GM18951 (cell line): Measurements from ENCODE around the gene EID1.
"Not testable (repeated sequence)": the region's sequence is repeated elsewhere in the genome, so short reads cannot be mapped to it uniquely, and the experiment has no call there.

Experiments used
- POLR2A ChIP-seq: IDR thresholded peaks from 4 replicates; pipeline ENCODE4 v1.6.1; 2011; ENCODE audit warnings: mild to moderate bottlenecking; ENCODE audit not compliant: insufficient read length, insufficient read depth; ENCODE audit errors: extremely low read depth
- in situ Hi-C: fragments of 300-500 bp; cut with MboI; formaldehyde crosslinking; loops from one replicate; pipeline ENCODE4 v1.12.0; 2022; ENCODE audit warnings: low sequenced_read_pairs, mixed read lengths, inconsistent platforms; ENCODE audit not compliant: unreplicated experiment

The EID1 gene

DNA sequence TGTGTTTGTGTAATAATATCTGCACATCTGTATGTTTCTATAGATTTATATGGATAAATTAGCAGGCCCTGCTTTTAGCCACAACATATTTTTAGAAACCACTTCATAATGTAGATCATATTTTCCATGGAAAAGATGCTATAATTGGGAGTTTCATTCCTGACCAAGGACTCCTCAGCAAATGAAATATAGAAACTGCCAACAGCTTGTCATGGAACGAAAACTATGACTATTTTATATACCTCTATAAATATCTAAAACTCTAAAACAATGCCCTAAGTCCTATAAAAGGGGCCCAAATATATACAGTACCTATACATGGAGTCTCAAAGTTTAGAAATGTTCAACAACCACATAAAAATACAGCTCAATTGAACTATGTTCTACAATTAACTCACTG is 27.9 kb downstream of the EID1 start:
- in situ Hi-C loops: no loop called here
- no peak for TF ChIP-seq POLR2A

DNA sequence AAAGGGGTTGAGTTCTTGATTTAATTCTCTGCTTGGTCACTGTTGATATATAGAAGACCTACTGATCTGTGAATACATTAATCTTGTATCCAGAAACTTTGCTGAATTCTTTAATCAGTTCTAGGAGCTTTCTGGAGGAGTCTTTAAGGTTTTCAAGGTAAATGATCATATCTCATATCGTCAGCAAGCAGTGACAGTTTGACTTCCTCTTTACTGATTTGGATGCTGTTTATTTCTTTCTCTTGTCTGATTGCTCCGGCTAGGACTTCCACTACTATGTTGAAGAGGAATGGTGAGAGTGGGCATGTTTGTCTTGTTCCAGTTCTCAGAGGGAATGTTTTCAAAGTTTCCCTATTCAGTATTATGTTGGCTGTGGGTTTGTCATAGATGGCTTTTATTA is 31.4 kb downstream of the EID1 start:
- in situ Hi-C loops: not testable (repeated sequence)

DNA sequence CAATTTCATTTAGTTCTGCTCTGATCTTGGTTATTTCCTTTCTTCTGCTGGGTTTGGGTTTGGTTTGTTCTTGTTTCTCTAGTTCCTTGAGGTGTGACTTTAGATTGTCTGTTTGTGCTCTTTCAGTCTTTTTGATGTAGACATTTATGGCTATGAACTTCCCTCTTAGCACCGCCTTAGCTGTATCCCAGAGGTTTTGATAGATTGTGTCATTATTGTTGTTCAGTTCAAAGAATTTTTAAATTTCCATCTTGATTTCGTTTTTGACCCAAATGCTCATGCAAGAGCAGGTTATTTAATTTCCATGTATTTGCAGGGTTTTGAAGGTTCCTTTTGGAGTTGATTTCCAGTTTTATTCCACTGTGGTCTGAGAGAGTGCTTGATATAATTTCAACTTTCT is 32.6 kb downstream of the EID1 start:
- in situ Hi-C loops: not testable (repeated sequence)

DNA sequence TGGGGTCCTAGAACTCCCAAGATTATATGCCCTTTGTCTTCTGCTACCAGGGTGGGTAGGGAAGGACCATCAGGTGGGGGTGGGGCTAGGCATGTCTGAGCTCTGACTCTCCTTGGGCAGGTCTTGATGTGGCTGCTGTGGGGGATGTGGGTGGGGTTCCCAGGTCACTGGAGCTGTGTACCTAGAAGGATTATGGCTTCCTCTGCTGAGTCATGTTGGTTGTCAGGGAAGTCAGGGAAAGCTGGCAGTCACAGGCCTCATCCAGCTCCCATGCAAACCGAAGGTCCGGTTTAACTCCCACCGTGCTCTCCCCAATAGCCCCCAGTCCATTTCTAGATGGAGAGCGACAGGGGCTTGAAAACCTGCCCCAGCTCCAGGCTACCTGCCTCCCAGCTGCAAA is 35.2 kb downstream of the EID1 start:
- TF ChIP-seq POLR2A: no peak
- in situ Hi-C loops: no loop called here

DNA sequence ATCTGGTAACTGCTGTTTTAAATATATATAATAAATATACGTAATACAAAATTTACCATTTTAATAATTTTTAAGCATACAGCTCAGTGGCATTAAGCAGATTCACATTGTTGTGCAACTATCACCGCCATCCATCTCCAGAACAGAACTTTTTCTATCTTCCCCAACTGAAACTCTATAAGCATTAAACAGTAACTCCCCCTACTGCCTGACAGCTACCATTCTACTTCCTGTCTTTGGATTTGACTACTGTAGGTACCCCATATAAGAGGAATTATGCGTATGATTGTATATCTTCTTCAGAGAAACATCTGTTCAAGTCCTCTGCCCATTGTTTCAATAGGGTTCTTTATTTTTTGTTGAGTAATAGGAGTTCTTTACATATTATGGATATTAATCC is 36.8 kb downstream of the EID1 start:
- in situ Hi-C loops: no loop called here
- TF ChIP-seq POLR2A: no peak

DNA sequence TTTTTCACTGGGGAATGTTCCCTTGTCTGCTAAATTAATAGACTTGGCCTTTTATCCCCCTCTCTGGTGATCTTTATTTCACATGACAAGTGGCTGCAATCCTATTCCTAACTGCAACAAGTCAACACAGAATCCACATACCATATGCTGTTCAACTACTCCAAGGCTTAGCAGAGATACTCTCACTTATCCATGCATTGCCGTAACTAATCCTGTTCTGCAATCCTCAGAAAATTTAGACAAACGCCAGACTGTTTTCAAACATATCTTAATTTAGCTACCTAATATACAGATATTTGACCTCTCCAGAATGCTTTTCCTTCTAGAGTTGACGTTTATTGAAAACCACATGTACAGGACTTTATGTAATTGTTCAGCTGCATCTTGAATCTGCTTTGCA is 37.9 kb downstream of the EID1 start:
- no peak for TF ChIP-seq POLR2A
- in situ Hi-C loops: no loop called here

DNA sequence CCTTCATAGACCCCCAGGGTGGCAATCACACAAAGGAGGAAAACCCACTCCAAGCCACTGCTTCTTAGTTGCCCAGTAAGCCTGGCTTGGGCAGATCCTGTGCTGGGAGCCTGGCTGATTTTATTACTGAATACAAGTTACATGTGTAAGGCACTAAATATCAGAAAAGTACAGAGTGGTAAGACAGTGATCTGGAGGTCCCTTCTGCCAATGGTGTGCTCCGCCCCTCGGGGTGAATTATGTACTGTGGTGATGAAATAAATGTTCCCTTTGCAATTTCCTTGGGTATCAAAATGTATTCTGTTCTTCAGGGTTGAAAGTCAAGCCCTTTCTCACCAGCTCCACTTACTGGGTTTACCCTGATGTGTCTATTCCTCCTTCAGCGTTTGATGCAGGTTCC is 38.8 kb downstream of the EID1 start:
- no peak for TF ChIP-seq POLR2A

DNA sequence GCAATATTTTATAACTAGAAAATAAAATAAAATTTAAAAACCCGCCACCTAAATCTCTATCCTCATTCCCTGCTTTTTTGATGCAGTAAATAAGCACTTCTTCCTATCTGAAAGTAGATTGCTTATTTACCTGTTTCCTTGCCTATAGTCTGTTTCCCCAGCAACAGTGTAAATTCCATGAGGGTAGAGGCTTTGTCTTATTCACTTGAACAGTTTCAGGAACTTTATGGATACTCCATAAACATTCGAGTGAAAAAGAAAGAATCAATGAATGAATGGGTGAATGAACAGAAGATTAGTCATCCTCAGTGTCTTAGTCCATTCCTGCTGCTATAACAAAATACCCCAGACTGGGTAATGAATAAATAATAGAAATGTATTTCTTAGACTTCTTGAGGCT is 44.1 kb downstream of the EID1 start:
- no peak for TF ChIP-seq POLR2A
- in situ Hi-C loops: no loop called here

More for the DNA sequence above, 38.8 kb downstream of the EID1 start:
- in situ Hi-C loops: no loop called here

DNA sequence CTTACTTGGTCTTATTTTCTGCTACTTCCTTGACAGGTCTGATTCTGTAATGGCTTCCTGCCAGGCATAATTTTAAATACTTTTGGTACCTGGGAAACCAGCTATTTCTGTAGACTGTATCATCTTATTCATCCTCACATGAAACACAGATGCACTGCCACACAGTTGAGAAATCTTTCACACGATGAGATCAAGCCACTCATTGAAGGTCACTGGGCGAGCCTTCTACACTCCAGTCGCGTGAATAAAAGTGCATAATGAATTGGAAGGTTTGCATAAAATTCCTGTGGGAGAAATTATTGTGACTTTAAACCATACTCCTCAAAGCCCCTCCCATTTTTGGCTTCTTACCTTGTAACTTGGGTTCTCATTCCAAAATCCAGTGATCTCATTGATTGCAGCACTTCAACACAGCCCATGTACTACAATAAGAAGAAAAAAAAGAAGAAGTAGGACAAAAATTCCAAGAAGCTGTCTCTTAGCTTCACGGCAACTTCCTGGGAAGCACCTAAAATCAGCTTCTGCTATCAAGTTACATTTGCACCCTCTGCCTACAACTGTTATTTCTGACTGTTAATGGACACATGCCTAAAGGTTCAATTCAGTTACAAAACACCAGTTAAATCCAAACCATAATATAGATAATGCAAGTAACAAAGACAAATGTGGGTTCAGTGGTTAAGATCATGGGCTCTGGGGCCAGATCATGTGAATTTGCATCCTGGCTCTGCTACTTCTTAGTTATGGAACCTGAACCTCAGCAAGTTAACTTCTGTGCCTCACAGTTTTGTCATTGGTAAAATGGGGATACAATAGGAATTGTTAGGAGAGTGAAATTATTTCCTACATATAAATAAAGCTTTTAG is 46.8 kb downstream of the EID1 start:
- in situ Hi-C loops: no loop called here

DNA sequence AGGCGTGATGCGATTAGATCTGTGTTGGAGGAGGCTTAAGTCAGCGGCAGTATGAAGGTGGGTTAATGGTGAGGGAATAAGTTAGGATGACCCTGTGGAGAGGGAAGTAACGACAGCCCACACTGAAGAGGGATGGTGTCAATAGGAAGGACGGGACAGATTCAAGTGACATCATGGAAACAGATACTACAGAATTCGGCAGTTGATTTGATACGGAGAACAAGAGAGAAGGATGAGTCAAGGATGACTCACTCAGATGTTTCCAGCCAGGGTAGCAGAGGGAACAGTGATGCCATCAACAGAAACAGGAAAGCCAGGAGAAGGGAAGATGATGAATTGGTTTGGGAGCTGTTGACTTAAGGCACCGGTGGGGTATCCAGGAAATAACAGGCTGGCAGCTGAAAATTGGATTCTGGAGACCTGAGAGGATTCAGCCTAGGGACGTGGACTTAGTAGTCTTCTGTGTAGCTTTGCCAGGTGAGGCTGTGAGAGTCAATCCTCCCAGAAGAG is 47.8 kb downstream of the EID1 start:
- TF ChIP-seq POLR2A: no peak
- in situ Hi-C loops: no loop called here

More for the DNA sequence above, 46.8 kb downstream of the EID1 start:
- TF ChIP-seq POLR2A: no peak

DNA sequence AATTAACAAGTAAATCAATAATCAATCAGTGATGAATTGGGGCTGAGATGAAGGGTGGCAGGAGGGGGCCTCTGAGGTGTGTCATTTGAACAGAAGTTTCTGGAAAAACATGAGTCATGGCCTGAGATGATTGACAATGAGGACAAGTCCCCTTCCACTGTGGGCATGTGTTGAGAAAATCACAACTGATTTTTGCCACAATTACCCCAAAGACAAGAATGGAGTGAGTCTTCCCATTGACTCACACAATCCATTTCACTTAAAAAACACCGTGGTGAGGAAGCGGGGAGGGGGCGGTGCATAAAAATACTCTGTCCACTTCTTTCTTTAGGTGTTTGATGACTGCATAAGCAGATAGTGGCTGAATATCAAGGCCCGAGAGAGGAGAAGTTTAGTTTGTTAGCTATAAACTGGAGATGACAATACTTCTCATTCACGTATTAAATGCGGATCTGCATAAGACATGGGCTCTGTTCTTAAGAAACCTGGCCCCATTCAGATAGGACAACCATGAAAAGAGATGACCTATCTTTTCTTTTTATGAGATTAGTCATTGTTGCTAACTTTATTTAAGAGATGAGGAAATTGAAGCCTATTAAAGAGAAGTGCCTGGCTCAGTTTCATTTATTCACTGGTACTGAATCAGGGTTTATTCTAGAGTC is 51.1 kb downstream of the EID1 start:
- in situ Hi-C loops: no loop called here
- no peak for TF ChIP-seq POLR2A

DNA sequence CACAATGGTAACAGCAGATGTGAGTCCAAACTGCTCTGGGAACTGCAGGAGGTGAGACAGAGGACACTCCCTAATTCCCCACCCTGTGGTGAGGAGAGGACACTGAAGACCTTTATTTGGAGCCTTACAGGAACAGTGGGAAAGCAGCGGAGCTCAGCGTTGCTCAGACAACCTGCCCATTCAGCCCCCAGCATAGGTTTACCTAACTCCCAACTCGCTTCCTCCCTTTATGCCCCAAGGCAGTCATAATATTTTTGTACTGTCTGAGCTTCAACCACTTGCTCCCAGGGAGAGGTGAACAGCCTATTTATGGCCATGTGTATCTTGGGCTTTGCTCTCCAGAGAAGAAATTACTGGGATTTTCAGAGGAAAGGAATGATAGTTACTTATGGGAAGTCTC is 51.7 kb downstream of the EID1 start:
- TF ChIP-seq POLR2A: no peak
- in situ Hi-C loops: no loop called here
